Pancreas (tissue), 10 donors: ENCODE measurements around the gene CNTN1. TPM values are rescaled to one million over a fixed set of nuclear protein-coding genes. Genes with fewer than 3 reads are reported as not detected.

Source experiments
- ATAC-seq, 4 donors: fragments of 200-7000 bp; cut with Tn5 transposase; one replicate each; pipeline versions ENCODE4 v1.8.0 to v1.9.1; 2020; ENCODE audit warnings: mild to moderate bottlenecking in 4 of 4, moderate library complexity in 4 of 4
- DNase-seq, 6 donors: peaks; one replicate each; pipeline ENCODE4 v3.0.0-alpha.2; 2020
- FAIRE-seq: peaks from 2 replicates; lab custom pipeline; 2012; peaks lifted over from hg19 to GRCh38; lab: Jason Lieb, UNC
- H3K27ac ChIP-seq, 4 donors: fragments of 200-600 bp; sonication (generic); 1 replicate in 3 of 4; 2 replicates in 1 of 4; pipeline versions ENCODE4 v1.5.0 to v1.8.0; 2020
- H3K27me3 ChIP-seq, 4 donors: fragments of 200-600 bp; one replicate each; pipeline ENCODE4 v1.8.0; 2021
- H3K36me3 ChIP-seq, 3 donors: fragments of 200-600 bp; sonication (generic) in 1 of 3; one replicate each; pipeline versions ENCODE4 v1.5.0 to v1.8.0; 2020 to 2021
- H3K4me1 ChIP-seq, 3 donors: fragments of 200-600 bp; one replicate each; pipeline ENCODE4 v1.8.0; 2021
- H3K4me3 ChIP-seq, 4 donors: fragments of 200-600 bp; sonication (generic) in 2 of 4; one replicate each; pipeline versions ENCODE4 v1.5.0 to v1.8.0; 2020 to 2021
- H3K9me3 ChIP-seq, 4 donors: fragments of 200-600 bp; one replicate each; pipeline ENCODE4 v1.8.0; 2021
- CTCF ChIP-seq, 4 donors: fragments of 200-600 bp; sonication (generic) in 3 of 4; IDR thresholded peaks; one replicate each; pipeline versions ENCODE4 v1.5.0 to v1.8.0; 2021; ENCODE audit warnings: antibody characterized with exemption in 4 of 4
- WGBS, 2 donors: extraction: QIAGEN DNeasy Blood & Tissue Kit; methylation state at CpG; one replicate each; pipeline ENCODE4 v1.1.7; 2013; 5-methylcytosine and 5-hydroxymethylcytosine counted together
- intact Hi-C, 3 donors: fragments of 100-400 bp; cut with DNase I; formaldehyde crosslinking; loops; one replicate each; pipeline versions ENCODE4 v1.11.1 to v1.14.2; 2022
- polyA plus RNA-seq, 2 donors: library from polyadenylated mRNA; stranded (reverse); fragments of 200-250 nt; gene quantifications; one replicate each; pipeline ENCODE4 v1.2.3, GENCODE V29; 2013
- total RNA-seq, 6 donors: library from RNA; stranded (reverse); fragmentation: NEBNext Ultra II Directional in 4 of 6; extraction: Animal tissue kit (Norgen Biotek cat#: 25700) in 4 of 6; gene quantifications; one replicate each; pipeline versions ENCODE4 v1.2.1 to v1.2.4, GENCODE V29; 2021 to 2023
- donor health status: healthy with polysubstance abuse.
- donor health status: DM: no; HTN: no; CAD: no; lungs with moderate emphysema.
- donor health status: DM: no; HTN: no; CAD: no.
- donor health status: control.
- donor health status: control.
- donor health status: Bipolar disorder and iron deficiency.
- donor health status: DM: yes; HTN: yes; CAD: no.
- donor health status: DM: no; HTN: no; CAD: no.
- donor health status: DM: no; HTN: no; CAD: no.
- donor health status: DM: yes; HTN: yes; CAD: no.

CNTN1 gene
- total and polyA plus RNA-seq, 8 donors: 1.4 to 13.9 (median 4.6) TPM

GRCh38 chr12:40921563-40922163 lies 229.4 kb downstream of the CNTN1 start:
- no peaks in the 10 kb centered on the region for H3K4me1 ChIP-seq
- intact Hi-C loops: loop anchor here in 1 of 3 donors (5.0 kb wide), 1 partner anchor 299 kb away; no protein-coding TSS in a partner anchor
- TF ChIP-seq CTCF (IDR thresholded peaks at IDR 0.05): peak; percentile 48 to 74 (median 63)
- H3K4me3 ChIP-seq: no peak overlapping the region
- DNase-seq (no peak), ATAC-seq (peak in 2 of 4 donors; percentile 26 to 32), FAIRE-seq (peak; percentile 85)
- H3K27me3 ChIP-seq: peaks cover 0 to 4% (median 0%) of the 10 kb centered on the region in 4 donors
- H3K27ac ChIP-seq: no peak overlapping the region
- whole genome bisulfite sequencing, 2 donors: 7 to 8% methylated on average over 2 of the region's 2 CpGs
- no peaks in the 10 kb centered on the region for H3K36me3 ChIP-seq
- no peaks in the 10 kb centered on the region for H3K9me3 ChIP-seq

GRCh38 chr12:40937891-40938290 lies 245.7 kb downstream of the CNTN1 start:
- no peak for ATAC-seq
- FAIRE-seq: no peak
- TF ChIP-seq CTCF (IDR thresholded peaks at IDR 0.05): no peak
- no peaks in the 10 kb centered on the region for H3K4me1 ChIP-seq
- WGBS, 2 donors: 84 to 91% methylated on average over 1 of the region's 1 CpG
- intact Hi-C loops: no loop called here
- no peak for DNase-seq
- H3K36me3 ChIP-seq: no peaks in the 10 kb centered on the region
- no peak overlapping the region for H3K27ac ChIP-seq
- H3K27me3 ChIP-seq: no peaks in the 10 kb centered on the region
- H3K9me3 ChIP-seq: no peaks in the 10 kb centered on the region
- H3K4me3 ChIP-seq: no peak overlapping the region

GRCh38 chr12:40942326-40942725 lies 250.1 kb downstream of the CNTN1 start:
- WGBS, 2 donors: 32 to 40% methylated on average over 2 of the region's 2 CpGs
- Histone ChIP-seq H3K27ac (no peak overlapping the region), H3K27me3 (no peaks in the 10 kb centered on the region), H3K9me3 (no peaks in the 10 kb centered on the region), H3K36me3 (no peaks in the 10 kb centered on the region), H3K4me1 (no peaks in the 10 kb centered on the region), H3K4me3 (no peak overlapping the region)
- DNase-seq (no peak), FAIRE-seq (no peak), ATAC-seq (no peak)
- TF ChIP-seq CTCF (IDR thresholded peaks at IDR 0.05): no peak
- intact Hi-C loops: loop anchor here in 1 of 3 donors (10.0 kb wide), 1 partner anchor 1082 kb away; no protein-coding TSS in a partner anchor

- no peaks in the 10 kb centered on the region for H3K4me1 ChIP-seq
- H3K27me3 ChIP-seq: no peaks in the 10 kb centered on the region
- TF ChIP-seq CTCF (IDR thresholded peaks at IDR 0.05): no peak
- no peak for ATAC-seq
- no peak overlapping the region for H3K27ac ChIP-seq
- intact Hi-C loops: loop anchor here in 1 of 3 donors (10.0 kb wide), 1 partner anchor 1079 kb away; no protein-coding TSS in a partner anchor
- no peaks in the 10 kb centered on the region for H3K9me3 ChIP-seq
- no peak for FAIRE-seq
- no peaks in the 10 kb centered on the region for H3K36me3 ChIP-seq
- H3K4me3 ChIP-seq: no peak overlapping the region
- WGBS, 2 donors: 60 to 67% methylated on average over 2 of the region's 2 CpGs
- no peak for DNase-seq
Observed at GRCh38 chr12:40945772-40946171, 253.5 kb downstream of the CNTN1 start.

- WGBS, 2 donors: 1 to 9% methylated on average over 1 of the region's 1 CpG
Observed at GRCh38 chr12:40946612-40947194, 254.5 kb downstream of the CNTN1 start.

More at GRCh38 chr12:40946612-40947194, 254.5 kb downstream of the CNTN1 start:
- DNase-seq (no peak), FAIRE-seq (peak; percentile 98), ATAC-seq (peak in 3 of 4 donors; percentile 51 to 64 (median 61))
- no peaks in the 10 kb centered on the region for H3K36me3 ChIP-seq
- H3K27me3 ChIP-seq: no peaks in the 10 kb centered on the region
- TF ChIP-seq CTCF (IDR thresholded peaks at IDR 0.05): peak; percentile 17 to 58 (median 38)
- intact Hi-C loops: loop anchor here in 1 of 3 donors (10.0 kb wide), 1 partner anchor 1078 kb away; no protein-coding TSS in a partner anchor
- no peaks in the 10 kb centered on the region for H3K4me1 ChIP-seq
- no peak overlapping the region for H3K4me3 ChIP-seq
- no peaks in the 10 kb centered on the region for H3K9me3 ChIP-seq
- no peak overlapping the region for H3K27ac ChIP-seq
